Dendritic cell treated with granulocyte-macrophage colony-stimulating factor and Interleukin-4, amounts not matched to agents 40 ng/mL and 50 ng/mL, for 4 days (primary cell): Measurements from ENCODE around the gene FLYWCH1.
"Not testable (repeated sequence)": the region's sequence is repeated elsewhere in the genome, so short reads cannot be mapped to it uniquely, and the experiment has no call there.

Source experiments
- H3K27ac Mint-ChIP-seq: one replicate; pipeline ENCODE4 v1.8.0; 2022; ENCODE audit warnings: mild to moderate bottlenecking, mixed read lengths
- H3K27me3 Mint-ChIP-seq: one replicate; pipeline ENCODE4 v1.8.0; 2022; ENCODE audit warnings: mild to moderate bottlenecking, mixed read lengths
- H3K36me3 Mint-ChIP-seq: one replicate; pipeline ENCODE4 v1.8.0; 2022; ENCODE audit warnings: low read depth, mixed read lengths
- H3K4me1 Mint-ChIP-seq: one replicate; pipeline ENCODE4 v1.8.0; 2022; ENCODE audit warnings: low read depth, mixed read lengths
- H3K4me3 Mint-ChIP-seq: one replicate; pipeline ENCODE4 v1.8.0; 2022; ENCODE audit warnings: mild to moderate bottlenecking, moderate library complexity, mixed read lengths
- H3K9me3 Mint-ChIP-seq: one replicate; pipeline ENCODE4 v1.8.0; 2022; ENCODE audit warnings: mixed read lengths
- intact Hi-C: fragments of 100-400 bp; cut with micrococcal nuclease; formaldehyde crosslinking; loops from one replicate; pipeline ENCODE4 v1.15.0; 2022

Gene FLYWCH1

GRCh38 chr16:2905241-2905987 is 6.3 kb upstream of the FLYWCH1 start:
- intact Hi-C loops: loop anchor here (2.0 kb wide), 1 partner anchor 23 kb away; the partner anchor contains the start of gene FLYWCH2
- Mint-ChIP-seq H3K36me3 (peaks cover 8% of the 10 kb centered on the region), H3K9me3 (no peaks in the 10 kb centered on the region), H3K27ac (peak overlapping the region; percentile 92), H3K4me1 (peaks cover 26% of the 10 kb centered on the region), H3K4me3 (peak overlapping the region; percentile 79), H3K27me3 (peaks cover 4% of the 10 kb centered on the region)

- Mint-ChIP-seq H3K4me3 (peak overlapping the region; percentile 14), H3K9me3 (no peaks in the 10 kb centered on the region), H3K36me3 (peaks cover 8% of the 10 kb centered on the region), H3K27ac (peak overlapping the region; percentile 82), H3K4me1 (peaks cover 27% of the 10 kb centered on the region), H3K27me3 (peaks cover 4% of the 10 kb centered on the region)
- intact Hi-C loops: loop anchor here (2.0 kb wide), 1 partner anchor 23 kb away; the partner anchor contains the start of gene FLYWCH2
Measured at GRCh38 chr16:2905988-2906387, 5.7 kb upstream of the FLYWCH1 start.

DNA sequence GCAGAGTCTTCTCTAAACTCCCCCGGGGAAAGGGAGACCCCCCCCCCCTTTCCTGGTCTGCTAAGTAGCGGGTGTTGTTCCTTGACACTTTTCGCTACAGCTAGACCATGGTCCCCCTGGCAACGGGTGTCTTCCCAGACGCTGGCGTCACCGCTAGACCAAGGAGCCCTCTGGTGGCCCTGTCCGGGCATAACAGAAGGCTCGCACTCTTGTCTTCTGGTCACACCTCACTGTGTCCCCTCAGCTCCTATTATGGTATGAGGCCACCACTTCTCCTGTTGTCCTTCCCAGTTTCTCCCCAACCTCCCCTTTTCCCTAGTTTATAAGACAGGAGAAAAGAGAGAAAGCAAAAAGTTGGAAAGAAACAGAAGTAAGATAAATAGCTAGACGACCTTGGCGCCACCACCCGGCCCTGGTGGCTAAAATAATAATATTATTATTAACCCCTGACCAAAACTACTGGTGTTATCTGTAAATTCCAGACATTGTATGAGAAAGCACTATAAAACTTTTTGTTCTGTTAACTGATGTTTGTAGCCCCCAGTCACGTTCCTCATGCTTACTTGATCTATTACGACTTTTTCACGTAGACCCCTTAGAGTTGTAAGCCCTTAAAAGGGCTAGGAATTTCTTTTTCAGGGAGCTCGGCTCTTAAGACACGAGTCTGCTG is 4.5 kb upstream of the FLYWCH1 start:
- H3K4me3 Mint-ChIP-seq, H3K36me3 Mint-ChIP-seq, intact Hi-C loops, H3K9me3 Mint-ChIP-seq, H3K27me3 Mint-ChIP-seq: not testable (repeated sequence)
- peaks cover 33% of the 10 kb centered on the region for H3K4me1 Mint-ChIP-seq
- H3K27ac Mint-ChIP-seq: peak overlapping the region; percentile 82

GRCh38 chr16:2910441-2910969 is 1.2 kb upstream of the FLYWCH1 start:
- H3K4me3 Mint-ChIP-seq: no peak overlapping the region
- H3K9me3 Mint-ChIP-seq: no peaks in the 10 kb centered on the region
- intact Hi-C loops: loop anchor here (10.0 kb wide), 1 partner anchor 156 kb away; the partner anchor contains the start of gene SRRM2
- no peak overlapping the region for H3K27ac Mint-ChIP-seq
- peaks cover 4% of the 10 kb centered on the region for H3K27me3 Mint-ChIP-seq
- peaks cover 26% of the 10 kb centered on the region for H3K36me3 Mint-ChIP-seq
- peaks cover 41% of the 10 kb centered on the region for H3K4me1 Mint-ChIP-seq

- peak overlapping the region; percentile 92 for H3K4me3 Mint-ChIP-seq
- H3K27ac Mint-ChIP-seq: peak overlapping the region; percentile 86
- intact Hi-C loops: loop anchor here (10.0 kb wide), 1 partner anchor 158 kb away; the partner anchor contains the start of gene SRRM2
- H3K9me3 Mint-ChIP-seq: no peaks in the 10 kb centered on the region
- peaks cover 38% of the 10 kb centered on the region for H3K36me3 Mint-ChIP-seq
- peaks cover 32% of the 10 kb centered on the region for H3K4me1 Mint-ChIP-seq
- H3K27me3 Mint-ChIP-seq: peaks cover 4% of the 10 kb centered on the region
Measured at GRCh38 chr16:2912330-2913199, 834 bp downstream of the FLYWCH1 start.

DNA sequence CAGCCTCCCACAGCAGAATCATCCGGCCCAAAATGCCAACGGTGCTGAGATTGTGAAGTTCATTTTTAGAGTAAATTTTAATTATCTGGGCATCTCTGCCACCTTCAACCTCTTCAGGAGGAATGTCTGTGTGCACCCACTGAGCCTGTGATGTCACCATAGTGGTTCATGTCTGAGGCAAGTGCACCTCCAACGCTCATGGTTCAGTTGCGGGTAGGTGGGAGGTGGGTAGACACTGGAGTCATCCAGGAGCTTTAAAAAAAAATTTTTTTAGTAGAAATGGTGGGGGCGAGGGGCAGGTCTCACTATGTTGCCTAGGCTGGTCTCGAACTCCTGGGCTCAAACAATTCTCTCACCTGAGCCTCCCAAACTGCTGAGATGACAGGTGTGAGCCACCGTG is 1.9 kb downstream of the FLYWCH1 start:
- intact Hi-C loops: loop anchor here (10.0 kb wide), 1 partner anchor 159 kb away; the partner anchor contains the start of gene SRRM2
- Mint-ChIP-seq H3K9me3 (no peaks in the 10 kb centered on the region), H3K27me3 (peaks cover 4% of the 10 kb centered on the region), H3K27ac (no peak overlapping the region), H3K4me1 (peaks cover 32% of the 10 kb centered on the region), H3K36me3 (peaks cover 48% of the 10 kb centered on the region), H3K4me3 (no peak overlapping the region)

DNA sequence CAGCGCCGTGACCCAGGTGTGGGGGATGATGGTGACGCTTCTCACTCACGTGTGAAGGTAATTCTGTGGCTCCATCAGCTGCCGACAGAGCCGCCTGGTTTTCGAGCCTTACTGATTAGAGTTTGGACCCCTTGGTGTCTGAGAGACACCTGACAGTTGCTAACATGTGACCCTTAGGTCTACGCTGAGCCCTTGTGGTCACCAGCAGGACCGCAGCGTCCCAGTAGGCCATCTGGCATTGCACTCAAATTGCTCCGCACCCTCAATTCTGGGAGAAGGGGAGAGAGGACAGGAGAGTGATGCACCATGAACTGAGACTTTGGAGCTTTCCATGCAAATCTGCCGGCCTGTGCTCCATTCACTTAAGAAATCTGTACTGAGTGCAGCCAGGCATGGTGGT is 2.5 kb downstream of the FLYWCH1 start:
- Mint-ChIP-seq H3K4me3 (no peak overlapping the region), H3K27ac (no peak overlapping the region), H3K9me3 (no peaks in the 10 kb centered on the region), H3K36me3 (peaks cover 54% of the 10 kb centered on the region), H3K4me1 (peaks cover 37% of the 10 kb centered on the region), H3K27me3 (peaks cover 3% of the 10 kb centered on the region)
- intact Hi-C loops: loop anchor here (10.0 kb wide), 1 partner anchor 159 kb away; the partner anchor contains the start of gene SRRM2

GRCh38 chr16:2915196-2915929 is 3.6 kb downstream of the FLYWCH1 start:
- intact Hi-C loops: loop anchor here (10.0 kb wide), 1 partner anchor 161 kb away; the partner anchor contains the start of gene SRRM2
- H3K27ac Mint-ChIP-seq: peak overlapping the region; percentile 86

DNA sequence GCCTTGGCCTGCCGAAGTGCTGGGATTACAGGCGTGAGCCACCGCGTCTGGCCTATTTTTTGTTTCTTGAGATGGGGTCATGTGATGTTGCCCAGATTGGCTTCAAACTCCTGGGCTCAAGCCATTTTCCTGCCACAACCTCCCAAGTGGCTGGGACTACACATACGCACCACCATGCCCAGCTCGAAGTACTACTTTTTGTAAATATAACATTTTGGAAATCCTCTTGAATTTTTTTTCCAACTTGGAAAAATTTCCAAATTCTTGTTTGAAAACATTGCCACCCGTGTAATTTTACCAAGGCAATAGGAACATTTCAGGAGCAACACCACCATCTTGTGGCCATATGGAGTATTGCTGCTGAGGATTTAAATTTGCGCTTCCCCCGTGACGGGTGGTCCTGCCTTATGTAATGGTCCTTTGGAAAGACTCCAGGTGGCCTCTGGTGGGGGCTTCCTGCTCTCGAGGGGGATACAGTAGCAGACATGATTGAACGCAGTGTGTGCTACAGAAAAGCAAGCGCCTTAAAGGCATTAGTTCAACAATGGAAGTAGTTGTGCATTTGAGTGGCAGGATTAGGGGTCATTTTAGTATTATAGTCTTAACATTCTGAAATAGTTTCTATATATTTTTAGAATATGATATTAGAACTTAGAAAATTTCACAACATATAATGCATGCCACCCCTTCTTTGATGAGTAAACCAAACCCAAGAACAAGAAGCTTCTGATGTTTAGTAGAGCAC is 8.0 kb downstream of the FLYWCH1 start:
- Mint-ChIP-seq H3K36me3 (peaks cover 69% of the 10 kb centered on the region), H3K4me1 (peaks cover 25% of the 10 kb centered on the region), H3K4me3 (no peak overlapping the region), H3K27me3 (no peaks in the 10 kb centered on the region), H3K27ac (peak overlapping the region; percentile 34), H3K9me3 (no peaks in the 10 kb centered on the region)
- intact Hi-C loops: loop anchor here (1.0 to 10.0 kb wide), 4 partner anchors 15 to 165 kb away; partner anchors contain the start of gene SRRM2

More at GRCh38 chr16:2915196-2915929, 3.6 kb downstream of the FLYWCH1 start:
- no peaks in the 10 kb centered on the region for H3K27me3 Mint-ChIP-seq
- peak overlapping the region; percentile 30 for H3K4me3 Mint-ChIP-seq
- peaks cover 44% of the 10 kb centered on the region for H3K4me1 Mint-ChIP-seq
- peaks cover 62% of the 10 kb centered on the region for H3K36me3 Mint-ChIP-seq
- H3K9me3 Mint-ChIP-seq: no peaks in the 10 kb centered on the region

DNA sequence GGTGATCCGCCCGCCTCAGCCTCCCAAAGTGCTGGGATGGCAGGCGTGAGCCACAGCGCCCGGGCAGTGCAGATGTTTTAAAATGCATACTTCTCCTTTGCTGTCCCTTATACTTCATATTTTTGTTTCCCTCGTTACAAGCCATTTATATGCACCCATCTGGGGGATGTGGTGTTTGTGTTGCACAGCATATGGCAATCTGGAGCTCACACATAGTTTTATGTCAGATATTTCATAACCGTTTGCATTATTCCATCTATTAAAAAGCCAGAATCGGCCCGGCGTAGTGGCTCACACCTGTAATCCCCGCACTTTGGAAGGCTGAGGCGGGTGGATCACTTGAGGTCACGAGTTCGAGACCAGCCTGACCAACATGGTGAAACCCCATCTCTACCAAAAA is 11.8 kb downstream of the FLYWCH1 start:
- intact Hi-C loops: no loop called here
- H3K36me3 Mint-ChIP-seq: peaks cover 54% of the 10 kb centered on the region
- H3K4me3 Mint-ChIP-seq: no peak overlapping the region
- H3K27me3 Mint-ChIP-seq: no peaks in the 10 kb centered on the region
- no peaks in the 10 kb centered on the region for H3K9me3 Mint-ChIP-seq
- H3K27ac Mint-ChIP-seq: no peak overlapping the region
- H3K4me1 Mint-ChIP-seq: peaks cover 21% of the 10 kb centered on the region

- Mint-ChIP-seq H3K27ac (no peak overlapping the region), H3K9me3 (no peaks in the 10 kb centered on the region), H3K36me3 (peaks cover 55% of the 10 kb centered on the region), H3K4me1 (peaks cover 8% of the 10 kb centered on the region), H3K4me3 (no peak overlapping the region), H3K27me3 (no peaks in the 10 kb centered on the region)
- intact Hi-C loops: no loop called here
Measured at GRCh38 chr16:2924901-2925755, 13.4 kb downstream of the FLYWCH1 start.
